ENCODE data around the gene FAM20A.

FAM20A gene

GRCh38 chr17:68600931-68601564 is at the start of gene FAM20A:
Gene FAM20A, minus strand, starts transcription at chr17:68601367. Its CDS starts 701 bp downstream, at chr17:68600666.
- no peak for DNase-seq (ENCODE audit: low read depth)

- no peak for DNase-seq (ENCODE audit: low read depth)
Measured at GRCh38 chr17:68649324-68649723, 48.2 kb upstream of the FAM20A start.

GRCh38 chr17:68646626-68647526 is 45.7 kb upstream of the FAM20A start:
- DNase-seq (ENCODE audit: low read depth): no peak

GRCh38 chr17:68642118-68642412 is 40.9 kb upstream of the FAM20A start:
- no peak for DNase-seq (ENCODE audit: low read depth)

GRCh38 chr17:68641276-68642117 is 40.3 kb upstream of the FAM20A start:
- DNase-seq (ENCODE audit: low read depth): no peak

- DNase-seq (ENCODE audit: low read depth): no peak
Measured at GRCh38 chr17:68640242-68640989, 39.2 kb upstream of the FAM20A start.

- DNase-seq (ENCODE audit: low read depth): no peak
Measured at GRCh38 chr17:68634345-68634876, 33.2 kb upstream of the FAM20A start.

- no peak for DNase-seq (ENCODE audit: low read depth)
Measured at GRCh38 chr17:68628576-68628957, 27.4 kb upstream of the FAM20A start.

GRCh38 chr17:68627956-68628575 is 26.9 kb upstream of the FAM20A start:
- no peak for DNase-seq (ENCODE audit: low read depth)

GRCh38 chr17:68624381-68624780 is 23.2 kb upstream of the FAM20A start:
- DNase-seq (ENCODE audit: low read depth): no peak

GRCh38 chr17:68623811-68624210 is 22.6 kb upstream of the FAM20A start:
- no peak for DNase-seq (ENCODE audit: low read depth)

GRCh38 chr17:68622423-68622822 is 21.3 kb upstream of the FAM20A start:
- no peak for DNase-seq (ENCODE audit: low read depth)

GRCh38 chr17:68621065-68621464 is 19.9 kb upstream of the FAM20A start:
- no peak for DNase-seq (ENCODE audit: low read depth)

GRCh38 chr17:68616334-68616733 is 15.2 kb upstream of the FAM20A start:
- DNase-seq (ENCODE audit: low read depth): no peak

GRCh38 chr17:68614718-68615117 is 13.6 kb upstream of the FAM20A start:
- no peak for DNase-seq (ENCODE audit: low read depth)

- peak; percentile 71 for DNase-seq (ENCODE audit: low read depth)
Measured at GRCh38 chr17:68613739-68614298, 12.7 kb upstream of the FAM20A start.

GRCh38 chr17:68612923-68613292 is 11.7 kb upstream of the FAM20A start:
- no peak for DNase-seq (ENCODE audit: low read depth)

- no peak for DNase-seq (ENCODE audit: low read depth)
Measured at GRCh38 chr17:68612209-68612922, 11.2 kb upstream of the FAM20A start.

- DNase-seq (ENCODE audit: low read depth): no peak
Measured at GRCh38 chr17:68611353-68612208, 10.4 kb upstream of the FAM20A start.

All from ELR (cell line).